Calu3 (cell line): ENCODE measurements around the gene LSP1. TPM values are rescaled to one million over a fixed set of nuclear protein-coding genes. Genes with fewer than 3 reads are reported as not detected.

Experiments used
- BruUV-seq: library from RNA; stranded (reverse); fragments of 400-500 nt; replicated peaks from 2 replicates; lab custom pipeline; 2021; lab: Mats Ljungman, UMichigan
- CTCF ChIA-PET: fragments of 300-600 bp; sonication (Branson Sonifier 250); formaldehyde crosslinking; loops from one replicate; lab custom pipeline; 2022; ENCODE audit warnings: antibody characterized with exemption; lab: Charles Lee
- DNase-seq: peaks from one replicate; pipeline ENCODE4 v3.0.0; 2022
- H3K27ac Mint-ChIP-seq: one replicate; pipeline ENCODE4 v1.8.0; 2022; ENCODE audit warnings: mixed read lengths; ENCODE audit not compliant: unreplicated experiment
- H3K27me3 Mint-ChIP-seq: one replicate; pipeline ENCODE4 v1.8.0; 2022; ENCODE audit warnings: mixed read lengths; ENCODE audit not compliant: unreplicated experiment
- H3K36me3 Mint-ChIP-seq: one replicate; pipeline ENCODE4 v1.8.0; 2022; ENCODE audit warnings: mild to moderate bottlenecking, moderate library complexity, mixed read lengths; ENCODE audit not compliant: insufficient read depth, unreplicated experiment
- H3K4me1 Mint-ChIP-seq: one replicate; pipeline ENCODE4 v1.8.0; 2022; ENCODE audit warnings: mild to moderate bottlenecking, low read depth, mixed read lengths; ENCODE audit not compliant: unreplicated experiment
- H3K4me3 Mint-ChIP-seq: one replicate; pipeline ENCODE4 v1.8.0; 2022; ENCODE audit warnings: mild to moderate bottlenecking, low read depth, moderate library complexity, mixed read lengths; ENCODE audit not compliant: unreplicated experiment
- H3K9me3 Mint-ChIP-seq: one replicate; pipeline ENCODE4 v1.8.0; 2022; ENCODE audit warnings: low read depth, mixed read lengths; ENCODE audit not compliant: unreplicated experiment
- intact Hi-C: fragments of 100-400 bp; cut with micrococcal nuclease; formaldehyde crosslinking; loops from one replicate; pipeline ENCODE4 v1.10.0; 2022; ENCODE audit not compliant: unreplicated experiment
- total RNA-seq: library from RNA; stranded (reverse); gene quantifications from 2 replicates; pipeline ENCODE4 v1.2.3, GENCODE V29; 2022
- TF ChIP-seq, protein P1 (sequence below): fragments of 200-600 bp; IDR thresholded peaks from one replicate; pipeline ENCODE4 v1.8.0; 2022; ENCODE audit warnings: antibody characterized with exemption; ENCODE audit not compliant: unreplicated experiment

LSP1 gene
- total RNA-seq, 1 experiment from 2014 or later = not detected

DNA sequence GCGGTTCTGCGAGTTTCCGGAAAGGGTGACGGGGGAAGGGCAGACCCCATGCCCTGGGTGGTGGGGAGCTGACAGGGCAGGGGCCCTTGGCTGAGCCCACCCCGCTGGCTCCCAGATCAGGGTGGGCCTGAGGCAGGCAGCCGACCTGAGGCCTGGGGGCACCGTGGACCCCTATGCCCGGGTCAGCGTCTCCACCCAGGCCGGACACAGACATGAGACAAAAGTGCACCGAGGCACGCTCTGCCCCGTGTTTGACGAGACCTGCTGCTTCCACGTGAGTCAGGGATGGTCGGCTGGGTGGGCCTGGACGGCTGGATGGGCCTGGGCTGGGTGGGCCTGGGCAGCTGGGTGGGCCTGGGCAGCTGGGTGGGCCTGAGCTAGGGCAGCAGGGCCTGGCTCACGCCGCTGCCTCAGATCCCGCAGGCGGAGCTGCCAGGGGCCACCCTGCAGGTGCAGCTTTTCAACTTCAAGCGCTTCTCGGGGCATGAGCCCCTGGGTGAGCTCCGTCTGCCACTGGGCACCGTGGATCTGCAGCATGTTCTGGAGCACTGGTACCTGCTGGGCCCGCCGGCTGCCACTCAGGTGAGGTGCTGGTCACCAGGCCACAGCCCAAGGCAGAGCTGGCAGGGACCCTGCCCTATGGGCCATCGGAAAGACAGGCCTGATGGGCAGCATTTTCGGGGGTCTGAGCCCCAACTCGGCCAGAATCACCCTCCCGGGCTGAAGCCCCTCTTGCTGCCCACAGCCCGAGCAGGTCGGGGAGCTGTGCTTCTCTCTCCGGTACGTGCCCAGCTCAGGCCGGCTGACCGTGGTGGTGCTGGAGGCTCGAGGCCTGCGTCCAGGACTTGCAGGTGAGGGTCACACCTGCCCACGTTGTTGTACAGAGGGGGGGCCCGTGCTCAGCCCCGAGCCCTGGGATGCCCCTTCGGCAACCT lies 16.6 kb upstream of the LSP1 start:
- Mint-ChIP-seq H3K27me3 (no peaks in the 10 kb centered on the region), H3K9me3 (no peaks in the 10 kb centered on the region), H3K36me3 (peaks cover 21% of the 10 kb centered on the region), H3K4me3 (no peak overlapping the region), H3K27ac (no peak overlapping the region), H3K4me1 (peaks cover 28% of the 10 kb centered on the region)
- CTCF ChIA-PET = interaction anchor here (0.6 to 0.9 kb wide), 2 partner anchors 46 to 226 kb away, joined by 3 to 5 read pairs; no protein-coding TSS in a partner anchor
- TF ChIP-seq, protein P1, sequence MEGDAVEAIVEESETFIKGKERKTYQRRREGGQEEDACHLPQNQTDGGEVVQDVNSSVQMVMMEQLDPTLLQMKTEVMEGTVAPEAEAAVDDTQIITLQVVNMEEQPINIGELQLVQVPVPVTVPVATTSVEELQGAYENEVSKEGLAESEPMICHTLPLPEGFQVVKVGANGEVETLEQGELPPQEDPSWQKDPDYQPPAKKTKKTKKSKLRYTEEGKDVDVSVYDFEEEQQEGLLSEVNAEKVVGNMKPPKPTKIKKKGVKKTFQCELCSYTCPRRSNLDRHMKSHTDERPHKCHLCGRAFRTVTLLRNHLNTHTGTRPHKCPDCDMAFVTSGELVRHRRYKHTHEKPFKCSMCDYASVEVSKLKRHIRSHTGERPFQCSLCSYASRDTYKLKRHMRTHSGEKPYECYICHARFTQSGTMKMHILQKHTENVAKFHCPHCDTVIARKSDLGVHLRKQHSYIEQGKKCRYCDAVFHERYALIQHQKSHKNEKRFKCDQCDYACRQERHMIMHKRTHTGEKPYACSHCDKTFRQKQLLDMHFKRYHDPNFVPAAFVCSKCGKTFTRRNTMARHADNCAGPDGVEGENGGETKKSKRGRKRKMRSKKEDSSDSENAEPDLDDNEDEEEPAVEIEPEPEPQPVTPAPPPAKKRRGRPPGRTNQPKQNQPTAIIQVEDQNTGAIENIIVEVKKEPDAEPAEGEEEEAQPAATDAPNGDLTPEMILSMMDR = no peak
- DNase-seq = no peak
- intact Hi-C loops = loop anchor here (5.0 kb wide), 2 partner anchors 36 to 316 kb away; no protein-coding TSS in a partner anchor
- BruUV-seq = no TSS peak

DNA sequence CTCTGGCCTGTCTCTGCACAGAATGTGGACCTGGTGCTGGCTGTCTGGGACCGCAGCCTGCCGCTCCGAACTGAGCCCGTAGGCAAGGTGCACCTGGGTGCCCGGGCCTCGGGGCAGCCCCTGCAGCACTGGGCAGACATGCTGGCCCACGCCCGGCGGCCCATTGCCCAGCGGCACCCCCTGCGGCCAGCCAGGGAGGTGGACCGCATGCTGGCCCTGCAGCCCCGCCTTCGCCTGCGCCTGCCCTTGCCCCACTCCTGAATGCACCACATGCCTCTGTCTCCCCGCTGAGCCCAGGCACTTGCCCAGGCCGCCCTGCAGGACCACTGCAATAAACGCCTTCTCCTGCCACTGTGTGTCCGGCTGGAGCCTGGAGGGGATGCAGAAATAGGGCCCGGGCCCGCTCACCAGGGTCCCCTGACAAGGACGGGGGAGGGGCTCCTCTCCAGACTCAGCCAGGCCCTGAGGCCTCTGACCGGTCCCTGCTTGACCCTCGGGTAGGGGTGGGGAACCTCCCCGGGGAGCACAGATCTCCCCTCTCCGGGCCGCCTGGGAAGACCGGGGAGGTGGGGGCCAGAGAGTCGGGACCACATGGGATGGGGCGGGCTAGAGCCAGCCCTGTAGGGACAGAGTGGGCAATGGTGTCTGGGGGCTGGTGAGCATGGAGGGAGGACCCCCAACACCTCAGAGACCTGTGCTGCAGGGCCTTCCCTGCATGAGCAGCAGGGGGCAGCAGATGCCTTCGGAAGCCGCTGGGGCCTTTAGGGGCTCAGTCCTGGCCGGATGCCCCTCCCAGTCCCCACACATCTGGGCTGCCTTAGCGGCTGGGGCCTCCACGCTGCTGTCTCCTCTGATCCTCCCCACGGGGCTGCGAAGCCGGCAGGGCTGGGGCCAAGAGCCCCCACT lies 15.5 kb upstream of the LSP1 start:
- Mint-ChIP-seq H3K4me1 (peaks cover 19% of the 10 kb centered on the region), H3K9me3 (no peaks in the 10 kb centered on the region), H3K27ac (no peak overlapping the region), H3K27me3 (no peaks in the 10 kb centered on the region), H3K4me3 (no peak overlapping the region), H3K36me3 (peaks cover 18% of the 10 kb centered on the region)
- TF ChIP-seq, protein P1 = peak; percentile 89
- BruUV-seq = no TSS peak
- CTCF ChIA-PET = interaction anchor here (0.9 kb wide), 1 partner anchor 45 kb away, joined by 5 read pairs; no protein-coding TSS in a partner anchor
- peak; percentile 76 for DNase-seq
- intact Hi-C loops = loop anchor here (5.0 kb wide), 2 partner anchors 35 to 315 kb away; no protein-coding TSS in a partner anchor

DNA sequence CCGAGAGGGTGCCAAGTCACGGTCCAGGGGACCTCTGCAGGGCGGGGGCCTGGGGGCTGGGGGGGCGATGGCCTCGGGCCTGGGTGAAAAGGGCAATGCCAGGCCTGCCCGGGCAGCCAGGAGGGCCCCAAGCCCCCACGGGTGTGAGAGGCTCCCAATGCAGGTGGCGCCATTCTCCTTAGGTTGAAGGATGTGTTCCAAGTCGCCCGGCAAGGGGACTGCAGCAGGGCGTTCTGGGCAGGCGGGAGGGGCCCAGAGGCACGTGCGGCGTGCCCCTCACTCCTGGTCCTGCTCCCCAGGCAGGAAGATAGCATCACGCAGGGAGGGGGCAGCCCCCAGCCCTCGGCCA lies 14.8 kb upstream of the LSP1 start:
- no peak for DNase-seq
- BruUV-seq = no TSS peak
- CTCF ChIA-PET = no interaction called here
- intact Hi-C loops = loop anchor here (5.0 kb wide), 2 partner anchors 34 to 314 kb away; no protein-coding TSS in a partner anchor
- TF ChIP-seq, protein P1 = no peak
- peaks cover 19% of the 10 kb centered on the region for H3K4me1 Mint-ChIP-seq
- no peak overlapping the region for H3K4me3 Mint-ChIP-seq
- H3K27ac Mint-ChIP-seq = no peak overlapping the region
- peaks cover 20% of the 10 kb centered on the region for H3K36me3 Mint-ChIP-seq
- H3K27me3 Mint-ChIP-seq = peaks cover 2% of the 10 kb centered on the region
- H3K9me3 Mint-ChIP-seq = no peaks in the 10 kb centered on the region

DNA sequence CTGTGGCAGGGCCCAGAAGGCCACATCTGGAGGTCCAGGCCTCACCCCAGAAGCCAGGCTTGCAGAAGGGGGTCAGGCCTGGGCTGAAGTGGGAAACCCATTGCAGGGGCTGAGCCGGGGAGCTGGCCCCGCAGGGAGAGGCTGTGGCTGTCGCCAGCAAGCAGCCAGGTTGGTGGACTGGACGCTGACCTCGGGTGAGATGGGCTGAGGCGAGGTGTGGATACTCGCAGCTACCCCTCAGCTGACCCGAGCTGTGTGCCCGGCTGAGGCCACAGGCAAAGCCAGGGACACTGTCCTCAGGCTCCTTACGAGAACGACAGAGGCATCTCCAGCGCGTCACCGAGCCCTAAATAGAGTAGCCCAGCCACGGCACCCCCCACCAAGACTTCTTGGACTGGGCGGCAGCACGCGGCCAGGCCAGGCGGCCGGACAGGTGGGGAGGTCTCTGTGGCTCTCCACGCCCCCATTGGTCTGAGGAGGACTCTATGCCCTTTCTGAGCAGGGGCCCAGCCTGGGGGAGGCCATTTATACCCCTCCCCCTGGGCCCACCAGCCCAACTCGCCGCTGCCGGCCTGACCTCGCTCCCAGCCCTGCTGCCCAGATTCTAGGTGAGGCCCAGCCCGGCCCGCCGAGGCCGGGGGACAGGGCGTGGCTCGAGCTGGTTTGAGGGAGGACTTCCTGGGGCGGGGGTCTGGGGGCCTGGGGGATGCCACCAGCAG lies 14.3 kb upstream of the LSP1 start, which contains the start of gene TNNI2:
TSS of gene TNNI2 (plus strand) at position 556 of the 719 bp plus-strand sequence. CDS start 716 bp downstream, outside the sequence.
- intact Hi-C loops = loop anchor here (5.0 kb wide), 2 partner anchors 34 to 314 kb away; no protein-coding TSS in a partner anchor
- no peak for DNase-seq
- H3K4me1 Mint-ChIP-seq = peaks cover 19% of the 10 kb centered on the region
- no peak within 1 kb of the TSS for H3K27ac Mint-ChIP-seq
- TF ChIP-seq, protein P1 = no peak
- peaks cover 8% of the 10 kb centered on the region for H3K27me3 Mint-ChIP-seq
- H3K36me3 Mint-ChIP-seq = peaks cover 22% of the 10 kb centered on the region
- no peaks in the 10 kb centered on the region for H3K9me3 Mint-ChIP-seq
- no TSS peak for BruUV-seq
- no peak within 1 kb of the TSS for H3K4me3 Mint-ChIP-seq
- CTCF ChIA-PET = no interaction called here
